ENCODE results near the gene RNF220.

GRCh38 chr1:44662683-44663030 lies 257.6 kb downstream of the RNF220 start:
- TF ChIP-seq GATA2 (IDR thresholded peaks at IDR 0.05; ENCODE audit: low read depth, low read length) (no peak), GATA3 (IDR thresholded peaks at IDR 0.05; ENCODE audit: low read depth, low read length) (no peak)

Data from SH-SY5Y (cell line).